Measurements from ENCODE around the gene CRBN. TPM values are rescaled to one million over a fixed set of nuclear protein-coding genes. Genes with fewer than 3 reads are reported as not detected.

Gene CRBN
- polyA plus RNA-seq, 1 of the 3 experiments (the other 2 are of a cell fraction): 17.5 TPM

DNA sequence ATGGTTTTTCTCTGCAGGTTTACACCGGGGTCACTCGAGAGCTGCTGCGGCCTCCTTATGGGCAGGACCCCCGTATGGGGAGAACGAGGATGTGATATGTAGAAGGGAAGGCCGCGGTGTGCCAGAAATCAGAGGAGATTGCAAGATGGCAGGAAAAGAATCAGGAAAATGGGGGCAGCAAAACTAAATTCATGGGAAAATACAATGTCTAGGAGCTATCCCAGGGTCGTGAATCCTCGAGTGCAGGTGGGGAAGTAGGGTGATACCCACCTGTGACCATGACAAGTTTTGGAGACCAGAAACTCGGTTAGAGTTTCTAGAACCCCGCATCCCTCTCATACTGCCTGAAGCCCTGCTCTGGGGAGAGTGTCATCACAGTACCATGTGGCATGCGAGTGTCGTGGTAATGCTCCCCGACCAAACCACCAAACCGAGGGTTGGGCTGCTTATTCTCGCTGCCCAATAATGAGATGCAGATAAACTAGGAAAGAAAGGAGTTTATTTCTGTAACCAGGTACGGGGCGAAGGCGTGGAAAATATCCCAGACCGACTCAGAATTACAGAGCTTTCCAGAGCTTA is 52.0 kb downstream of the CRBN start:
- H2AFZ ChIP-seq (ENCODE audit: low read depth): peak overlapping the region; percentile 54; the same call in 1 of the 2 replicates
- peak overlapping the region; percentile 92 for H3K4me3 ChIP-seq (ENCODE audit: low read depth in 2 of 2, low read length in 1 of 2)
- 18% methylated on average over 20 of the region's 20 CpGs for WGBS (ENCODE audit: low lambda C conversion rate)
- peak overlapping the region; percentile 90 for H3K4me2 ChIP-seq
- H3K79me2 ChIP-seq (ENCODE audit: insufficient read depth): peaks cover 45% of the 10 kb centered on the region
- no peak for TF ChIP-seq YY1 (IDR thresholded peaks at IDR 0.05; ENCODE audit: low read depth)
- no peaks in the 10 kb centered on the region for H4K20me1 ChIP-seq (ENCODE audit: insufficient read depth)
- peaks cover 0 to 8% of the 10 kb centered on the region in 2 experiments; a peak in 2 of 4 replicates for H3K4me1 ChIP-seq (ENCODE audit: control insufficient read depth in 1 of 2, insufficient read depth in 2 of 2, low read depth in 1 of 2, low read length in 1 of 2)
- ChIA-PET CTCF (no interaction called here), POLR2A (no interaction called here)
- DNase-seq: peak; percentile 41
- H3K9ac ChIP-seq: peak overlapping the region; percentile 97
- H3K9me3 ChIP-seq: no peaks in the 10 kb centered on the region
- H3K27ac ChIP-seq (ENCODE audit: low read depth in 2 of 2, low read length in 1 of 2): peak overlapping the region; percentile 85 to 90
- peaks cover 19 to 27% of the 10 kb centered on the region in 2 experiments for H3K36me3 ChIP-seq (replicated peaks in 1 of 2; ENCODE audit: control insufficient read depth in 1 of 2, insufficient read depth in 2 of 2, low read length in 1 of 2)
- no peaks in the 10 kb centered on the region for H3K9me2 ChIP-seq
- H3F3A ChIP-seq (replicated peaks; ENCODE audit: insufficient read depth): peaks cover 4% of the 10 kb centered on the region
- no peaks in the 10 kb centered on the region for H3K27me3 ChIP-seq (ENCODE audit: insufficient read depth)

DNA sequence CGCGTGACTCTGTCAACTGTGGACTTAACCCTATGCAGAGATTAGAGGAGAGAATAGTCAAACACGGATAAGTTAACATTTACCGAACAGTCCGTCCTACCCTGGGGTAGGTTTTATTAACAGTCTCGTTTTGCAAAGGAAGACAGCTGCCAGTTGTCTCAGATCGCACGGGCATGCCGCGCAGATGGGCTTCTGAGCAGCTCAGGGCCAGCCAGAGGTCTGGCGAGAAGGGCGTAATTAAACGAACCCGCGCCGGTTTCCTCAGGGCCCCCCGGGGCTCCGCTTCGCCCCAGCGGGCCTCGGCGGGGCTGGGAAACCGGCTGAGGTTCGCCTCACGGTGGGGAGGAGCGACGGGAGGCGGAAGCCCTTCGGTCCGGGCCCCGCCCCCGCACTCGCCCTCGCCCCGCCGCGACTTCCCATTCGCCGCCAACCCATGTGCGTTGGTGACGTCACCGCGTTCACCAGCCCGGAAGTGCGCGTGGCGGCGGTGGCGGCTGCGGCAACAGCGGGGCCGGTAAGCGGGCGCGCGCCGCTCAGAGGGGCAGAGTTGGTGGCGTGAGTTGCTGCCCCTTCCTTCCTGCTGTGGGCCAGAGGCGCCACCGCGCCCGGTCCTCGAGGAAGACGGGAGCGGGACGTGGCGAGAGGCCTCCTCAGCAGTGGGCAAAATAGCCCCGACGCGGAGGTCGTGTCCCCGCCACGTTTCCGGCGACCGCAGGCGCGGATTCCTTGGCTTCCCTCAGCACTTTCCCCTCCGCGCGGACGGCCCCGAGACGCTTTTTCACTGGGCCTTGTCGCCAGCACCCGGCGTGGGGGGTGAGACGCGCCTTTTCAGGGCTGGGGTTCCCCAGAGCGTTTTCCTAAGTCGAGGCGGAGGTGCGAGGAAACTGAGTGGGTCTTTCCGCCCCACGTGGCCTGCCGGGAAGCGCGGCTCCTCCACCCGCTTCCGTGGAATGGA is 52.7 kb downstream of the CRBN start, which contains the start of gene TRNT1:
Gene TRNT1 (plus strand): TSS at position 464 of the 955 bp plus-strand sequence. CDS start 2,101 bp downstream, outside the sequence.
- no peaks in the 10 kb centered on the region for H3K9me3 ChIP-seq
- POLR2A ChIA-PET: no interaction called here
- CTCF ChIA-PET: no interaction called here
- H3K79me2 ChIP-seq (ENCODE audit: insufficient read depth): peaks cover 45% of the 10 kb centered on the region
- H3K9ac ChIP-seq: peak within 1 kb of the TSS; percentile 97
- no peaks in the 10 kb centered on the region for H4K20me1 ChIP-seq (ENCODE audit: insufficient read depth)
- peaks cover 0 to 8% of the 10 kb centered on the region in 2 experiments; a peak in 2 of 4 replicates for H3K4me1 ChIP-seq (ENCODE audit: control insufficient read depth in 1 of 2, insufficient read depth in 2 of 2, low read depth in 1 of 2, low read length in 1 of 2)
- peak; percentile 98 for DNase-seq
- H3K27me3 ChIP-seq (ENCODE audit: insufficient read depth): no peaks in the 10 kb centered on the region
- 2% methylated on average over 22 of the region's 100 CpGs for WGBS (ENCODE audit: low lambda C conversion rate)
- peak within 1 kb of the TSS; percentile 99 for H2AFZ ChIP-seq (ENCODE audit: low read depth)
- H3F3A ChIP-seq (replicated peaks; ENCODE audit: insufficient read depth): peaks cover 4% of the 10 kb centered on the region
- H3K9me2 ChIP-seq: no peaks in the 10 kb centered on the region
- peak within 1 kb of the TSS; percentile 90 to 92 for H3K27ac ChIP-seq (ENCODE audit: low read depth in 2 of 2, low read length in 1 of 2)
- H3K4me3 ChIP-seq (ENCODE audit: low read depth in 2 of 2, low read length in 1 of 2): peak within 1 kb of the TSS; percentile 92
- H3K36me3 ChIP-seq (replicated peaks in 1 of 2; ENCODE audit: control insufficient read depth in 1 of 2, insufficient read depth in 2 of 2, low read length in 1 of 2): peaks cover 19 to 27% of the 10 kb centered on the region in 2 experiments
- H3K4me2 ChIP-seq: peak within 1 kb of the TSS; percentile 93
- no peak for TF ChIP-seq NFIC (IDR thresholded peaks at IDR 0.05; ENCODE audit: borderline replicate concordance)
- no peak for TF ChIP-seq RXRA (IDR thresholded peaks at IDR 0.05; ENCODE audit: borderline replicate concordance, low read depth)
- TF ChIP-seq, protein P1, sequence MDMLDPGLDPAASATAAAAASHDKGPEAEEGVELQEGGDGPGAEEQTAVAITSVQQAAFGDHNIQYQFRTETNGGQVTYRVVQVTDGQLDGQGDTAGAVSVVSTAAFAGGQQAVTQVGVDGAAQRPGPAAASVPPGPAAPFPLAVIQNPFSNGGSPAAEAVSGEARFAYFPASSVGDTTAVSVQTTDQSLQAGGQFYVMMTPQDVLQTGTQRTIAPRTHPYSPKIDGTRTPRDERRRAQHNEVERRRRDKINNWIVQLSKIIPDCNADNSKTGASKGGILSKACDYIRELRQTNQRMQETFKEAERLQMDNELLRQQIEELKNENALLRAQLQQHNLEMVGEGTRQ (IDR thresholded peaks at IDR 0.05; ENCODE audit: borderline replicate concordance, low read depth, low read length): no peak
- no peak for TF ChIP-seq RCOR1 (IDR thresholded peaks at IDR 0.05; ENCODE audit: low read length)
- TF ChIP-seq, protein P2, sequence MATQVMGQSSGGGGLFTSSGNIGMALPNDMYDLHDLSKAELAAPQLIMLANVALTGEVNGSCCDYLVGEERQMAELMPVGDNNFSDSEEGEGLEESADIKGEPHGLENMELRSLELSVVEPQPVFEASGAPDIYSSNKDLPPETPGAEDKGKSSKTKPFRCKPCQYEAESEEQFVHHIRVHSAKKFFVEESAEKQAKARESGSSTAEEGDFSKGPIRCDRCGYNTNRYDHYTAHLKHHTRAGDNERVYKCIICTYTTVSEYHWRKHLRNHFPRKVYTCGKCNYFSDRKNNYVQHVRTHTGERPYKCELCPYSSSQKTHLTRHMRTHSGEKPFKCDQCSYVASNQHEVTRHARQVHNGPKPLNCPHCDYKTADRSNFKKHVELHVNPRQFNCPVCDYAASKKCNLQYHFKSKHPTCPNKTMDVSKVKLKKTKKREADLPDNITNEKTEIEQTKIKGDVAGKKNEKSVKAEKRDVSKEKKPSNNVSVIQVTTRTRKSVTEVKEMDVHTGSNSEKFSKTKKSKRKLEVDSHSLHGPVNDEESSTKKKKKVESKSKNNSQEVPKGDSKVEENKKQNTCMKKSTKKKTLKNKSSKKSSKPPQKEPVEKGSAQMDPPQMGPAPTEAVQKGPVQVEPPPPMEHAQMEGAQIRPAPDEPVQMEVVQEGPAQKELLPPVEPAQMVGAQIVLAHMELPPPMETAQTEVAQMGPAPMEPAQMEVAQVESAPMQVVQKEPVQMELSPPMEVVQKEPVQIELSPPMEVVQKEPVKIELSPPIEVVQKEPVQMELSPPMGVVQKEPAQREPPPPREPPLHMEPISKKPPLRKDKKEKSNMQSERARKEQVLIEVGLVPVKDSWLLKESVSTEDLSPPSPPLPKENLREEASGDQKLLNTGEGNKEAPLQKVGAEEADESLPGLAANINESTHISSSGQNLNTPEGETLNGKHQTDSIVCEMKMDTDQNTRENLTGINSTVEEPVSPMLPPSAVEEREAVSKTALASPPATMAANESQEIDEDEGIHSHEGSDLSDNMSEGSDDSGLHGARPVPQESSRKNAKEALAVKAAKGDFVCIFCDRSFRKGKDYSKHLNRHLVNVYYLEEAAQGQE (IDR thresholded peaks at IDR 0.05; ENCODE audit: low read depth, low read length): no peak
- TF ChIP-seq, protein P3, sequence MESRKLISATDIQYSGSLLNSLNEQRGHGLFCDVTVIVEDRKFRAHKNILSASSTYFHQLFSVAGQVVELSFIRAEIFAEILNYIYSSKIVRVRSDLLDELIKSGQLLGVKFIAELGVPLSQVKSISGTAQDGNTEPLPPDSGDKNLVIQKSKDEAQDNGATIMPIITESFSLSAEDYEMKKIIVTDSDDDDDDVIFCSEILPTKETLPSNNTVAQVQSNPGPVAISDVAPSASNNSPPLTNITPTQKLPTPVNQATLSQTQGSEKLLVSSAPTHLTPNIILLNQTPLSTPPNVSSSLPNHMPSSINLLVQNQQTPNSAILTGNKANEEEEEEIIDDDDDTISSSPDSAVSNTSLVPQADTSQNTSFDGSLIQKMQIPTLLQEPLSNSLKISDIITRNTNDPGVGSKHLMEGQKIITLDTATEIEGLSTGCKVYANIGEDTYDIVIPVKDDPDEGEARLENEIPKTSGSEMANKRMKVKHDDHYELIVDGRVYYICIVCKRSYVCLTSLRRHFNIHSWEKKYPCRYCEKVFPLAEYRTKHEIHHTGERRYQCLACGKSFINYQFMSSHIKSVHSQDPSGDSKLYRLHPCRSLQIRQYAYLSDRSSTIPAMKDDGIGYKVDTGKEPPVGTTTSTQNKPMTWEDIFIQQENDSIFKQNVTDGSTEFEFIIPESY (IDR thresholded peaks at IDR 0.05; ENCODE audit: borderline replicate concordance, low read depth): no peak
- TF ChIP-seq YY1 (IDR thresholded peaks at IDR 0.05; ENCODE audit: low read depth): peak; percentile 62; the same call in 1 of the 2 replicates
- peak; percentile 97 for TF ChIP-seq ELF1 (IDR thresholded peaks at IDR 0.05)
- TF ChIP-seq FOXJ3 (CRISPR knock-in tag; IDR thresholded peaks at IDR 0.05): peak; percentile 31; the same call in 1 of the 2 replicates
- TF ChIP-seq, protein P4, sequence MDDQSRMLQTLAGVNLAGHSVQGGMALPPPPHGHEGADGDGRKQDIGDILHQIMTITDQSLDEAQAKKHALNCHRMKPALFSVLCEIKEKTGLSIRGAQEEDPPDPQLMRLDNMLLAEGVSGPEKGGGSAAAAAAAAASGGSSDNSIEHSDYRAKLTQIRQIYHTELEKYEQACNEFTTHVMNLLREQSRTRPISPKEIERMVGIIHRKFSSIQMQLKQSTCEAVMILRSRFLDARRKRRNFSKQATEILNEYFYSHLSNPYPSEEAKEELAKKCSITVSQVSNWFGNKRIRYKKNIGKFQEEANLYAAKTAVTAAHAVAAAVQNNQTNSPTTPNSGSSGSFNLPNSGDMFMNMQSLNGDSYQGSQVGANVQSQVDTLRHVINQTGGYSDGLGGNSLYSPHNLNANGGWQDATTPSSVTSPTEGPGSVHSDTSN (IDR thresholded peaks at IDR 0.05): no peak
- no peak for TF ChIP-seq RAD21 (IDR thresholded peaks at IDR 0.05; ENCODE audit: low read length)
- no peak for TF ChIP-seq SMC3 (IDR thresholded peaks at IDR 0.05; ENCODE audit: low read depth, low read length)
- TF ChIP-seq, protein P5, sequence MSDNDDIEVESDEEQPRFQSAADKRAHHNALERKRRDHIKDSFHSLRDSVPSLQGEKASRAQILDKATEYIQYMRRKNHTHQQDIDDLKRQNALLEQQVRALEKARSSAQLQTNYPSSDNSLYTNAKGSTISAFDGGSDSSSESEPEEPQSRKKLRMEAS (IDR thresholded peaks at IDR 0.05; ENCODE audit: low read depth): peak; percentile 75
- TF ChIP-seq TAF1 (IDR thresholded peaks at IDR 0.05; ENCODE audit: borderline replicate concordance, low read depth, low read length): peak; percentile 77
- TF ChIP-seq, protein P6, sequence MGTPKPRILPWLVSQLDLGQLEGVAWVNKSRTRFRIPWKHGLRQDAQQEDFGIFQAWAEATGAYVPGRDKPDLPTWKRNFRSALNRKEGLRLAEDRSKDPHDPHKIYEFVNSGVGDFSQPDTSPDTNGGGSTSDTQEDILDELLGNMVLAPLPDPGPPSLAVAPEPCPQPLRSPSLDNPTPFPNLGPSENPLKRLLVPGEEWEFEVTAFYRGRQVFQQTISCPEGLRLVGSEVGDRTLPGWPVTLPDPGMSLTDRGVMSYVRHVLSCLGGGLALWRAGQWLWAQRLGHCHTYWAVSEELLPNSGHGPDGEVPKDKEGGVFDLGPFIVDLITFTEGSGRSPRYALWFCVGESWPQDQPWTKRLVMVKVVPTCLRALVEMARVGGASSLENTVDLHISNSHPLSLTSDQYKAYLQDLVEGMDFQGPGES (IDR thresholded peaks at IDR 0.05; ENCODE audit: low read depth, low read length): no peak
